Amniotic stem cell (primary cell): ENCODE measurements around the gene SLC6A3.
"Not testable (repeated sequence)": the region's sequence is repeated elsewhere in the genome, so short reads cannot be mapped to it uniquely, and the experiment has no call there.

Source experiments
- DNase-seq: peaks from one replicate; lab custom pipeline; 2025; lab: John Stamatoyannopoulos, UW

The SLC6A3 gene

DNA sequence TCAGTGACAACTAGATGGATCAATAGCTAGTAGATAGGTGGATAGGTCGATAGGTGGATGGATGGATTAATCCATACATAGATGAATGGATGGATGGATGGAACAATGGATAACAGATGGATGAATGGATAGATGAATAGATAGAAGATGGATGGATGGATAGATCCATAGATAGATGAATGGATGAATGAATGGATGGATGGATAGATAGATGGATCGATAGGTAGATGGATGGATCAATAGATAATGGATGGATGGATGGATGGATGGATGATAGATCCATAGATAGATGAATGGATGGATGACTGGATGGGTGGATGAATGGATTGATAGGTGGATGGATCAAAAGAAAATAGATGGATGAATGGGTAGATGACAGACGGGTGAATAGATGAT lies 5.1 kb downstream of the SLC6A3 start:
- no peak for DNase-seq

- no peak for DNase-seq
Measured at GRCh38 chr5:1439388-1440097, 5.7 kb downstream of the SLC6A3 start.

GRCh38 chr5:1438871-1439270 lies 6.4 kb downstream of the SLC6A3 start:
- no peak for DNase-seq

GRCh38 chr5:1437876-1438559 lies 7.2 kb downstream of the SLC6A3 start:
- no peak for DNase-seq

DNA sequence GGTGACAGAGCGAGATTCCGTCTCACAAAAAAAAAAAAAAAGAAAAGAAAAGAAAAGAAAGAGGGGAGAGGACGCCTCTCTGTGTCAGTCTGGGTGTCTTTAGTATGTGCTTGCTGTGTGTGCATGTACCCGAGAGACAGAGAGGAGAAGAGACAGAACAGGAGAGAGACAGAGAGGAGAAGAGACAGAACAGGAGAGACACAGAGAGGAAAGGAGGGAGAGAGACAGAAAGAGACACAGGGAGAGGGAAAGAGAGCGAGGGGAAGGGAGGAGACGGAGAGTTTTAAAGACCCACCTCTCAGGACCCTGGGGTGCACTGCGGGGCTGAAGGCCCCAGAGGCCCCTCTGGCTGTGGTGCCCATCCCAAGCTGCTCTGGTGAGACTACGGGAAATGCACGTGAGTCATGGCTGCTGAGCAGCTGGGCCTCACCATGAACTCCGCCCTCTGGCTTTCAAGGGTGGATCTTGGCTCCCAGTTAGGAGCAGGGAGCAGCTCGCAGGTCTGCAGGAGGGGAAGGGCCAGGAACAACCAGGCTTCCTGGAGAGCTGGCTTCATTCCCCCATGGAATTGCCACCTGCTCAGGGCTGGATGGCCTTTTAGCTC lies 7.9 kb downstream of the SLC6A3 start:
- DNase-seq = no peak

DNA sequence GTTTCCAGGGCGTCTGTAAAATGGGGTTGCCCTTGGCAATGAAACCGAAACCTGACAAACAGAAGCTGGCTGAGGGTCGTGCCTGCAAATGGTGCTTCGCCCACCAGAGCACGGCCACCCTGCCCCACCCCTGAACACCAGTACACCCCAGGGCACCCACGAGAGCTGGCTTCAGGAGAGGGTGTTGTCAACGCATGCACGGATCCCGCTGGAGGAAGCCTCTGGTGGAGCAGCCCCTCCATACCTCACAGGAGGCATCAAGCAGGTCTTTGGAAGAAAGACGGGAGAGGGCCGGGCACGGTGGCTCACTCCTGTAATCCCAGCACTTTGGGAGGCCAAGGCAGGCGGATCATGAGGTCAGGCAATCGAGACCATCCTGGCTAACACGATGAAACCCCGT lies 8.6 kb downstream of the SLC6A3 start:
- DNase-seq = no peak

DNA sequence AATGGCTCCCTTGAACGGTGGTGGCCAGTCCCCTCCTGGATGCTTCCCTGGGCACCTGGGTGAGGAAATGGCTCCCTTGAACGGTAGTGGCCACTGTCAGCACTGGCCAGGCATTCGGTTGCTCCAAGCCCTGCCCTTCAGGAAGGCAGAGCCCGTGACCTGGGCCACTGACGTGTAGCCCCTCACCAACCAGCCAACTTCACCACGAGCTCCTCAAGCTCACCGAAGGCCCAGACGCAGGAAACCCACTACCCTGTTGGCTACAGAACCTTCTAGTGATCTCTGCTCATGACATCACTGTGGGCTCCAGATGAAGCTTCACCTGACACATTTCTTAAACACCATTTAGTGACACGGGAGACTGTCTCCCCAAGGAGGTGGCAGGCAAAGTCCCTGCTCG lies 9.2 kb downstream of the SLC6A3 start:
- DNase-seq = no peak

DNA sequence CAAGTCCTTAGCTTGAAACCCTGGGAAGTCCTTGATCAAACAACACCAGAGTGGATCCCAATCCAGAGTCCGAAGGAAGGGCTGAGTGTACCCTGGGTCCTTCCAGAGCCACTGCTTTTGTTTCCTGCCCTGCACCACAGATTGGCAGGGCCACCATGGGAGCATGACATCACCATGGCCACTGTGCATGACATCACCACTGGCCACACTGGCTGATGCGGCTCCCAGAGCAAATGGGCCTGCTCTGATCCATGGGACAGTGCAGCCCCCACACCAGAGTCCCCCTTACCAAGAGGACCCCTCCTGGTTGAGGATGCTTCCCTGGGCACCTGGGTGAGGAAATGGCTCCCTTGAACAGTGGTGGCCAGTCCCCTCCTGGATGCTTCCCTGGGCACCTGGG lies 9.9 kb downstream of the SLC6A3 start:
- no peak for DNase-seq

DNA sequence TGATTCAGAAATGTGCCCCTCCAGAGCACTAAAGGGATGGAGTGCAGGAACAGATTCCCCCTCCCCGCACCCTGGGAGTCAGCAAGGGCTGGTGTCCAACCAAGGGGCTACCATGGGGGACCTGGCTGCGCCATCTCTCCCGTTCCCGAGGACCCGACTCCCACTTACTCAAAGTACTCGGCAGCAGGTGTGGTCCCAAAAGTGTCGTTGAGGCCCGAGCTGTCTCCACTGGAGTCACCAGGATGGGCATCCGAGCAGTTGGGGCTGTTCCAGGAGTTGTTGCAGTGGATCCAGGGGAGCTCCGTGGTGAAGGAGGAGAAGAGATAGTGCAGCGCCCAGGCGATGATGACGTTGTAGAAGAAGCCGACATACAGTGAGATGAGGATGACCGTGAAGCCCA lies 12.9 kb downstream of the SLC6A3 start:
- DNase-seq = no peak

- no peak for DNase-seq
Measured at GRCh38 chr5:1431896-1432295, 13.3 kb downstream of the SLC6A3 start.

DNA sequence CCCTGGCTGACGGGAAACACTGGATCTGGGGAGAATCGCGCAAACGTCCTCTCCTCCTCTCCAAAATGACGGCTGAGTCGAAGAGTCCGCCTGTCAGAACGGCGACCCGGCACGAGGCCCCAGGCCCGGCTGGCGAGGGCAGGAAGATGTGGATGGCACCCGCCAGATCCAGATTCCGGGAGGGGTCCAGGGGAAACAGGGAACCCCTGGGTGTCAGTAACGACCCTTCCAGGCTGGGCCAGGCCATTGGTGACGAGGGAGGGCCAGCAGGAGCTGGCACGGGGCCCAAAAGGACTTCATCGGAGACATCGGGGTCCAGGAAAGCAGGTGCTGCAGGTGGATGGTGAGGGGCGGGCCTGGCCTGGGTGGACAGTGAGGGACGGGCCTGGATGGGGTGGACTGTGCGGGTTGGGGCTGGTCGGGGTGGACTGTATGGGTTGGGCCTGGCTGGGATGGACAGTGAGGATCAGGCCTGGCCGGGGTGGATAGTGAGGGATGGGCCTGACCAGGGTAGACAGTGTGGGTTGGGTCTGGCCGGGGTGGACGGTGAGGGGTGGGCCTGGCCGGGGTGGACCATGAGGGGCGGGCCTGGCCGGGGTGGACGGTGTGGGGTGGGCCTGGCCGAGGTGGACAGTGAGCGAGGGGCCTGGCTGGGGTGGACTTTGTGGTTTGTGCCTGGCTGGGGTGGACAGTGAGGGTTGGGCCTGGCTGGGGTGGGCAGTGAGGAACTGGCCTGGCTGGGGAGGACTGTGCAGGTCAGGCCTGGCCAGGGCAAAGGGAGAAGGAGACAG lies 14.0 kb downstream of the SLC6A3 start:
- DNase-seq = no peak

DNA sequence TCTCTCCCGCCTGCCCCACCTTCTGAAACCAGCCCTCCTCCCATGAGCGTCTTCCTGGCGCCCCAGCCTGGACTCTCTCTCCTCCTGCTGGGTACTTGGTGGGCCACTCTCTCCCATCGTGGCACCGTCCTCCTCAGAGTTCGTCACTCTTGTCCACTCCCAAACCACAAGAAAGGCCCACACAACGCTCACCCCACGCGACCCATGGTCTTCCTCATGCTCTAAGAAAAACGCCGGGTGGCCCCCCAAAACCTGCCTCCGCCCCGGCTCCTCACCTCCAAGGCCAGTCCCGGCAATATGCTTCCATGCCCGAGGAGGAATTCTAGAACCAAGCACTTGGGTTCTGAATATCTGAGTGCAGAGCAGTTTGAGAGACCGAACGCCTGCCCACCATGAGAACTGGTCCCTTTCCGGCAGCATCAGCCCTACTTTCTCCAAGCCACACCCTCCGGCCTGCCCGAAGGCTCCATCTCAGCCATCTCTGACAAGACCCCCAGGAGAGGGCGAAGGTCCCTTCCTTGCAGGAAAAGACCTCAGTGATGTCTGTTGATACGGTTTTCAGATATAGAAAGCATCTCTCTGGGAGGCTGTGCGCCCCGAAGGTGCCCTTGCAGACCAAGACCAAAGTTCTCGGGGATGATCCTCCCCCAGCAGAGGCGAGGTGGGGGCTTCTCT lies 15.0 kb downstream of the SLC6A3 start:
- DNase-seq = no peak

GRCh38 chr5:1429496-1429895 lies 15.7 kb downstream of the SLC6A3 start:
- DNase-seq = no peak

DNA sequence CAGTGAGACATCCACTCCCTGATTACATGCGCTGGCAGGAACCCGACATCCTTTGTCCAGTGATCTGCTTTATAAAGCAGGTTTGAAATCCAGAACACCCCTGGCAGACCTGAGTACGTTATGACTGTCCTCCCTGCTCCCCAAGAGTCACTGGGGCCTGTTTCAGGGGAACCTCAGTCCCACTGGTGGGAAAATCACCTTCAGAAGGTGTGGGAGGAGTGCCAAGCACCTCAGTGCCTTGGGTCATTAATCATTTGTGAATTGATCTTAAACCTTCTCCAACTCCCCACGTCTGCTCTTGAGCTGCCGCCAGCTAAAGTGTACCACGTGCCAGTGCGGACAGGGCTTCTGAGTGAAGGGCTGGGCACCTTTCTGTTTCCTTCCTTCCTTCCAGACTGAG lies 16.2 kb downstream of the SLC6A3 start:
- no peak for DNase-seq

GRCh38 chr5:1428107-1428506 lies 17.1 kb downstream of the SLC6A3 start:
- no peak for DNase-seq

GRCh38 chr5:1424716-1425115 lies 20.5 kb downstream of the SLC6A3 start:
- DNase-seq = no peak

DNA sequence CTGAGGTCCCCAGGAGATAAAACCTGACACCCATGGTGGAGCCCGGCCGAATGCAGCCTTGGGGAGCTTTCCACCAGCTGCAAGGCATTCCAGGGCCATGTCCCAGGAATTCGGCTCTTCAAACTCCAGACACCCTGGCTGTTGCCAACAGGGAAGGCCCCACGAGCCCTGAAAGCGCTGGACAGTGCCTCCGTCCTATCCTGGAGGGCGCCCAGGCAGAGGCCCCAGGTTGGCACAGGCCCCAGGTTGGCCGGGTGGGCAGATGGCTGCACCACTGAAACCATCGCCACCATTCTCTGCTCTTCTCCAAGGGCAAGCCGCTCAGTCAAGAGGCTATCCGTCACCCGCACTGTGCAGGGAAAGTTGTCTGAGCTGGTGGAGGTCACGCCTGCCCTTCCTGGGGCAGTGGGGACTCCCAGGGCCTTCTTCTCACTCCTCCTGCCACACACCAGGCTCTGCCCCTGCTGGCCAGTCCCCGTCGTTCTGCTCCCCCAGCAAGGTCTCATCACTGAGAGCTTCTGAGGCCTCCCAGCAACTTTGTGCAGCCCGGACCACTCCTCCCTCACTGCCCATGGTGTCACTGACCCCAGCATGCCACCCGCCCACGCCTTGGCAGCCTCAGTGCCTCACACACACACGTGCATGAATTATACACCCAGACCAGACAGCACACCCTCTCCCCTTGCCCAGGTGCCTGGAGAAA lies 21.2 kb downstream of the SLC6A3 start:
- no peak for DNase-seq

DNA sequence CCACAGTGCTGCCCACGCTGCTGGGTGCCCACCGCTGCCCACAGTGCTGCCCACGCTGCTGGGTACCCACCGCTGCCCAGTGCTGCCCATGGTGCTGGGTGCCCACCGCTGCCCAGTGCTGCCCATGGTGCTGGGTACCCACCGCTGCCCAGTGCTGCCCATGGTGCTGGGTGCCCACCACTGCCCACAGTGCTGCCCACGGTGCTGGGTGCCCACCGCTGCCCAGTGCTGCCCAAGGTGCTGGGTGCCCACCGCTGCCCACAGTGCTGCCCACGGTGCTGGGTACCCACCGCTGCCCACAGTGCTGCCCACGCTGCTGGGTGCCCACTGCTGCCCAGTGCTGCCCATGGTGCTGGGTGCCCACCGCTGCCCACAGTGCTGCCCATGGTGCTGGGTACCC lies 22.7 kb downstream of the SLC6A3 start:
- DNase-seq = not testable (repeated sequence)

GRCh38 chr5:1421521-1422341 lies 23.5 kb downstream of the SLC6A3 start:
- no peak for DNase-seq
